HG03565 (cell line): Measurements from ENCODE around the gene STAM2.
"Not testable (repeated sequence)": the region's sequence is repeated elsewhere in the genome, so short reads cannot be mapped to it uniquely, and the experiment has no call there.

ENCODE experiments used
- ATAC-seq: cut with Tn5 transposase; IDR thresholded peaks from one replicate; pipeline ENCODE4 v1.9.1; 2021; ENCODE audit warnings: mild to moderate bottlenecking, moderate library complexity; ENCODE audit not compliant: unreplicated experiment

STAM2 gene

DNA sequence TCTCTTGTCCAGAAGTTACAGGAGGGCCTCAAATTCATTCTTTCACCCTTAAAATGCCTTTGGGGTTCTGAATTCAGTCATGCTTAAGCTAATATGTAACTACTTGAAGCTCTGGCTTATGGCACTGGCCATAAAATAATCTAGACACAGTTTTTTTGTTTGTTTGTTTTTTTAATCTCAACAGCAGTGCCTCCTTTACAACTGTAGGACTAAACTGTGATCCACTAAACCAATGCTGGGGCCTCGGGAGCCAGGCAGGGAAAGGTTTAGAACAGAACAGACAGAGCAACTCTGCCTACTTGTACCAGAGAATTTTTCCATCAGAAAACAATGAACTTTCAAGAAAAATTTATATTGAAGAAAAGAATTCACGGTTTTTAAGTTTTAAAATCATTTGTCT, 1.7 kb downstream of the STAM2 start:
- ATAC-seq: no peak

DNA sequence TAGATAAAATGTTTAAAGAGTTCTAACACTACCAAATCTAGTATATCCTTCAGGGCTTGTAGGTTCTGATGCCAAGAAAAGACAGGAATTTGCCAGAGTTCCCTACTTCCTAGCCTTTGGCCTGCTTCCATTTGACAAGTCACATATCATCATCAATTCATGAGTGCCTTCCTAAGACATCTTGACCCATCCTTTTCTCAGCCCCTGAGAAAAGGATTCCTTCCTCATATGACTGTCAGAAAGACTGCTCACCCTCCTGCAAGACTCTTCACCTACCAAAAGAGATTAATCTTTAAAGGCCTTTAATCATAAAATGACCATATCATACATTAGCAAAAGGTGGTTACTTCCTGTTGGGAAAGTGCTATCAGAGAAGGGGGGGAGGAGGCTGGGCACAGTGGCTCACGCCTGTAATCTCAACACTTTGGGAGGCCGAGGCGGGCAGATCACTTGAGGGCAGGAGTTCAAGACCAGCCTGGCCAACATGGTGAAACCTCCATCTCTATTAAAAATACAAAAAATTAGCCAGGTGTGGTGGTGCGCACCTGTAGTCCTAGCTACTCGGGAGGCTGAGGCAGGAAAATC, 3.3 kb downstream of the STAM2 start:
- not testable (repeated sequence) for ATAC-seq

DNA sequence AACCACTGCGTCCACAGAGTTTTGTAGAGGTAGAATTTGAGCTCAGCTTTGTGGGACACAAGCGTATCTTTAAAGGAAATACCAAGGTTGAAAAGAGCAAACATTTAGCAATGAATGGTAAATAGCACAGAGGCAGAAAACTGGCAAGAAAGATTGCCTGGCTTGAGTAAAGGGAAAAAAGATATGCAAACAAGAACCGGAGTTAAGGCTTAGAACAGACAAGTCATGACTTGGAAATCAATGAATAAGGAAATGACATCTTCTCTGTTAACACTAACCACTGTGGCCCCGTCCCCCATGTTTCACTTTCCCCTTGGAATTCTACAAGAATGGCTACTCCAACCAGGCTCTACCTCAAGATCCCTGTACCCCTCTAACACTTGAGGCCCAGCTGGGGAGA, 3.8 kb downstream of the STAM2 start:
- no peak for ATAC-seq

DNA sequence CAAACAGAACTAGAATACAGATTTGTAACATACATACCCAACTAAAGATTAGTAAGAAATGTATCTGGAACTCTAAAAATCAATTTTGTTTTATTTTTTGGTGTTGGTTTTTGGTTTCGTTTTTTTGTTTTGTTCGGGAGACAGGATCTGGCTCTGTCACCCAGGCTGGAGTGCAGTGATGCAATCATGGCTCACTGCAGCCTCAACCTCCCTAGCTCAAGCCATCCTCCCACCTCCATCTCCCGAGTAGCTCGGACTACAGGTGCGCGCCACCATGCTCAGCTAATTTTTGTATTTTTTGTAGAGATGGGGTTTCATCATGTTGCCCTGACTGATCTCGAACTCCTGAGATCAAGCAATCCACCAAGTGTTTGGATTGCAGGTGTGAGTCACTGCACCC, 6.4 kb downstream of the STAM2 start:
- ATAC-seq: not testable (repeated sequence)

DNA sequence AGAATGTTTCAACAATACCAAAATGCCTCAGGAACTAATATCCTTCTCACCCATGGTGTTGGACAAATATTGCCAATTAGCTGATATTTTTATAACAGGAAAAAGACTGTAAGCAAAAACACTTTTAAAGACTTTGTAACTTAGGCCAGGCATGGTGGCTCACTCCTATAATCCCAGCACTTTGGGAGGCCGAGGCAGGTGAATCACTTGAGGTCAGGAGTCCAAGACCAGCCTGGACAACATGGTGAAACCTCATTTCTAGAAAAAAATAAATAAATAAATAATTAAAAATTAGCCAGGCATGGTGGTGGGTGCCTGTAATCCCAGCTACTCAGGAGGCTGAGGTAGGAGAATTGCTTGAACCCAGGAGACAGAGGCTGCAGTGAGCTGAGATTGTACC, 8.1 kb downstream of the STAM2 start:
- not testable (repeated sequence) for ATAC-seq

DNA sequence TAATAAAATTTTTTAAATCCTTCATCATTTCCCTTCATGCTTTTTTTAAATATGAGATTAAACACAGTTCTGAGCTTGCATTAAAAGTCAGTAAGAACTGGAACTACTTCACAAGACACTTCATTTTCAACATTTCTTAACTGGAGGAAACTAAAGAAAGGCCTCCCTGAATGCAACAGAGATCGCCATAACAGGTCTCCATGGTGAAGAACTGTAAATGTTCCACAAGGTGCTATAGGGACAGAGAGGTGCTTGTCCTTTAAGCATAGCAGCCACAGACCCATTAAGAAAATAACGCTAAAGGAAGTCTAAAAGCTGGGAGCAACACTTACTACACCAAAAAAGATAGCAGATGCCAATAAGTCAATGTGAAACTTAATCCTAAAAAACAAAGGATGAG, 8.5 kb downstream of the STAM2 start:
- peak; percentile 21 for ATAC-seq

DNA sequence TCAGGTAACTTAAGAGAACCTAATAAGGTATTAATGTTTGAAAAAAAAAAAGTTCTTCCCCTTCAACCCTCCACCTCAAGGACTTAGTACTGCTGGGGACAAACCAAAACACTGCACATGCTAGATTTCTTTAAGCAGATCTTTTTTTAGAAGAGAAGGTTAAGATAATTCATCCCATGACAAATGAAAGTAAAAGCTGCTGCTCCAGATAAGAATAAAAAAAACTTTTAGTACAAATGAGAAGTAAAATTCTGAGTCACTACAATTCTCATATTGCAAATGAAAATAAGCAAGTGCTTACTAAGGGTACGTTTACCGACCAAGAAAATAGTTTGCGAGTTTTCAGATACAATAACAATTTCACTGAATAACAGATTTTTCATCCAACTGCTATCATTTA, 8.9 kb downstream of the STAM2 start:
- ATAC-seq: peak; percentile 82

DNA sequence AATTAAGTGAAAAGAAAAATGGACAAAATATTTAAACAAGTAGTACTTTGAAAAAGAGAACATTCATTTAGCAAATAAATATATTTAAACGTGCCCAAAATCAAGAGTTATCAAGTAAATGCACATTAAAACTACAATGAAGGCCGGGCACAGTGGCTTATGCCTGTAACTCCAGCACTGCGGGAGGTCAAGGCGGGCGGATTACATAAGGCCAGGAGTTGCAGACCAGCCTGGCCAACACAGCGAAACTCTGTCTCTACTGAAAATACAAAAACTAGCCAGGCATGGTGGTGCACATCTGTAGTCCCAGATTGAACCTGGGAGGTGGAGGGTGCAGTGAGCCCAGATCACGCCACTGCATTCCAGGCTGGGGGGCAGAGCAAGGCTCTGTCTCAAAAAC, 9.8 kb downstream of the STAM2 start:
- ATAC-seq: no peak

DNA sequence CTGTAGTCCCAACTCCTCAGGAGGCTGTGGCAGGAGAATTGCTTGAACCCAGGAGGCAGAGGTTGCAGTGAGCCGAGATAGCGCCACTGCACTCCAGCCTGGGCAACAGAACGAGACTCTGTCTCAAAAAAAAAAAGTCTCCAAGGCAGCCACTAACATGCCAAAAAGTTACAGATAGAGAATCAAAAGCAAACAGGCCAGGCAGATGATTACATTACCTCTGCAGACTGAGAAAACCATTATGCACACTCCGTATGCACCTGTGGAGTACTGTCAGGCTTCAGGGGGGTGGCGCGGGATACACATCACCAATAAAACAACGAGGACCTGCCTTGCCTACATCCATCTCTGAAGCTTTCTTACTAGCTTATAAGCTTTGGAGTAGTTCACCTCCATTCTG, 10.3 kb downstream of the STAM2 start:
- no peak for ATAC-seq

DNA sequence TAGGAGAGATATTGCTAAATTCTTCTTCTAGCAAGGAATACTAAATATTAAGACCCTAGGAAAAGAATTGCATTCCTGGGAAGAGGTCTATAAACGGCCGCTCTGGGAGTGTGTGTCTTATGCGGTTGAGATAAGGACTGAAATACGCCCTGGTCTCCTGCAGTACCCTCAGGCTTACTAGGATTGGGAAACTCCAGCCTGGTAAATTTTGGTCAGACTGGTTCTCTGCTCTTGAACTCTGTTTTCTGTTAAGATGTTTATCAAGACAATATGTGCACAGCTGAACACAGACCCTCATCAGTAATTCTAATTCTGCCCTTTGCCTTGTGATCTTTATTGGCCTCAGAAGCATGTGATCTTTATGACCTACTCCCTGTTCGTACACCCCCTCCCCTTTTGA, 11.9 kb downstream of the STAM2 start:
- not testable (repeated sequence) for ATAC-seq

DNA sequence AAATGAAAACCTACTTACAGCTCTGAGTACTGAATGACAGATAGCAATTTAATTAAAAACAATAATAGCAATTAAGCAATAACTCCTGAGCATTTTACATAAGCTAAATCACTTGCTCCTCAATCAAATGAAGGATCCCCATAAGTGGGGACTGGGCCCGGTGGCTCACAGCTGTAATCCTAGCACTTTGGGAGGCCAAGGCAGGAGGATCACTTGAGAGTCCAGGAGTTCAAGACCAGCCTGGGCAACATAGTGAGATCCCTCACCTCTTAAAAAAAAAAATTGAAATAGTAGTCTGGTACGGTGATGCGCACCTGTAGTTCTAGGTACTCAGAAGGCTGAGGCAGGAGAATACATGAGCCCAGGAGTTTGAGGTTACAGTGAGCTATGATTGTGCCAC, 13.4 kb downstream of the STAM2 start:
- no peak for ATAC-seq

DNA sequence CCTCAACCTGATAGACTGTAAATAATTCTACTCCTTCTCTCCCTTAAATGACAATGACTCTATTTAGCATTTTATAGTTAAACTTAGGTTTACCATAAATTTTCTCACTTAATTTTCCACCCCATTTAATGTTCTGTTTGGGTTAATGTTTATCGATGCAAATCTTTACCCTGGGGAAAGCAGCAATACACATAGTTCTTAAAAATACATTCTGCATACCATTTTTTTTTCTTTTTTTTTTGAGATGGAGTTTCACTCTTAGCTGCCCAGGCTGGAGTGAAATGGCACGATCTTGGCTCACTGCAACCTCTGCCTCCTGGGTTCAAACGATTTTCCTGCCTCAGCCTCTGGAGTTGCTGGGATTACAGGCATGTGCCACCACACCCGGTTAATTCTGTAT, 14.0 kb downstream of the STAM2 start:
- no peak for ATAC-seq

DNA sequence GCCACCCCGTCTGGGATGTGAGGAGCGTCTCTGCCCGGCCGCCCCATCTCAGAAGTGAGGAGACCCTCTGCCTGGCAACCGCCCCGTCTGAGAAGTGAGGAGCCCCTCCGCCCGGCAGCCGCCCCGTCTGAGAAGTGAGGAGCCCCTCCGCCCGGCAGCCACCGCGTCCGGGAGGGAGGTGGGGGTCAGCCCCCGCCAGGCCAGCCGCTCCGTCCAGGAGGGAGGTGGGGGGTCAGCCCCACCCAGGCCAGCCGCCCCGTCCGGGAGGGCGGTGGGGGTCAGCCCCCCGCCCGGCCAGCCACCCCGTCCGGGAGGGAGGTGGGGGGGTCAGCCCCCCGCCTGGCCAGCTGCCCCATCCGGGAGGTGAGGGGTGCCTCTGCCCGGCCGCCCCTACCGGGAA, 15.2 kb downstream of the STAM2 start:
- ATAC-seq: not testable (repeated sequence)

DNA sequence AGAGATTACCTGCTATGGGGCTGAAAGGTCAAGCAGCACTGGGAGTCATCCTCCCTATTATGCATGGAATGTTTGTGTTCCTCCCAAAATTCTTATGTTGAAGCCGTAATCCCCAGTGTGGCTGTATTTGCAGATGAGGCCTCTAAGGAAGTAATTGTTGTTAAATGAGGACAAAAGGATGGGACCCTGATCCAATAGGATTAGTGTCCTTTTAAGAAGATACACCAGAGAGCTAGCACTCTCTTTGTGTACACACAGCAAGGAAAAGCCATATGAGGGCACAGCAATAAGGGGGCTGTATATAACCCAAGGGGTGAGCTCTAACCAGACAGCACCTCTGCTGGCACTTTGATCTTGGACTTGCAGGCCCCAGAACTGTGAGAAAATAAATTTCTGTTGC, 18.3 kb downstream of the STAM2 start:
- no peak for ATAC-seq

DNA sequence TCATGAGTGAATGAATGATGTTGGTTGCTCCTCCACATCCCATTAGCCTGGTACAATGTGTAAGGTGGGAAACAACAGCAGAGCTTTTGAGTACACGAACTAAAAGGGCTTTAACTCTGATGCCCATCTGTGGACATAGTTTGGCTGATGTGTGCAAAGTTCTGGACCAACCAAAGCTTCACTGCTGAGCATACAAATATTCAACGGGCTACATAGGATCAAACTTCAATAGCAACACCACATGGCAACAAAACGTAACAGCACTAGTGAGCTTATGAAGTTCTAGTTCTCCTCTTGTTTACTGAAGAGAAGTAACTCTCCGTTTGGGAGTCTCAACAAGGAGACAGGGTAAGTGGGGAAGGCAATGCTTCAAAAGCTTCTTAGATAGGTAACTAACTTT, 20.4 kb downstream of the STAM2 start:
- ATAC-seq: no peak

DNA sequence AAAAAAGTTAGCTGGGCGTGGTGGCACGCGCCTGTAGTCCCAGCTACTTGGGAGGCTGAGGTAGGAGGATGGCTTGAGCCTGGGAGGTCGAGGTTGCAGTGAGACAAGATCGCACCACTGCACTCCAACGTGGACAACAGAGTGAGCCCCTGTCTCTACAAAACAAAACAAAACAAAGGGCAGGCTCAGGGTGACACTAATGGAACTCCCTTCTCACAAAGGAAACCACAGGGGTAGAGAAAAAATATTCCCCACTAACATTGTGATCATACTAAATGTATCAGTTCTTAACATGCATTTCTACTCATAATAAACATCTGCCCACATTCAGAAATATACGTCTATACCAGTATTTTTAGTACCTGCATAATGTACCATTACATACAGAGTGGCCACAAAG, 21.1 kb downstream of the STAM2 start:
- ATAC-seq: no peak

DNA sequence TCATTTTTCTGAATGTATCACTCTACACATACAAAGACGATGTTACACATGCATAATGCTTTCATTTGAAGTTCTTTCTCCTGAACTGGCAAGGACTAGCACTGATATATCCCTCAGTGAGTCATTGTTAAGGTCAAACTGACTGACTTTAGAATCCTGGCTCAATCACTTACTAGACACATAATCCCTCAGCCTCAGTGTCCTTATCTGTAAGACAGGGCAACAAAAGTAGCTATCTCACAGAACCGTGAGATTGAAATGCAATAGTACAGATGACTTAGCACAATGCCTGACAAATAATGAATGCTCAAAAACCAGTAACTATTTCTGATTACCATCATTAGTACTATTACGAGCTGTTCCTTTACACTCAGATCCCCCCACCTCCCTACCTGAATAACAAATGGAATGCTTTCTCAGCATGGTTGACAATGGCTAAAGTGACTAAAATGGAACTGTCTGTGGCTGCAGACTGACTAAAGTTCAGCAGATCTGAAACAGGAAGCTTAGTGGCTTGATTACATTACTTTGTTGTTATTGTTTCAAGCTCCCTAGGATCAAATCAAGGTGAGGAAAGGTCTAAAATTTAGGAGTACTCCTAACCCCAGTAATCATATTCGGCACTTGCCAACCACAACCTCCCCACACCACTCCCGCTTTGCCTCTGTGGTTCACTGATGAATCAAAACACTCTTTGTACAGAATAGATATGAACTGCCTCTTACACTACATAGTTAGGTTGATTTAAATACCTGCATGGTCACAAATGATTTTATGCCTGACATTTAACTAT, 40.9 kb downstream of the STAM2 start:
- peak; percentile 75 for ATAC-seq

DNA sequence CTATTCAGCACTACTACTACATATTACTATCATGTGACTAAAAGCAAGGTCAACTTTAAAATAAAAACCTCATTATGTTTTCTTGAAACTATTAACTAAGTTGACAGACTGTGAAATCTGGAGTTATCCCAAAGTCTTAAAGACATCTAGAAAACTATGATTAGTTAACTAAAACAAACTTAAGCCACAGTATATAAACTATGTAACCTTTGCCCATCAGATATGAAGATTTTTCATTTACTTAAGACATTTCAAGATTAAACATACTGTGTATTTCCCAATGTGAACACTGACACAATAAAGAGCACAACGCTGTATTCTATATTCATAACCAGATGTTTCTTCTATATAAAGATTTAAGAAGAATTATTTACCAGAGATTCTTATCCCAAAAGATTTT, 43.3 kb downstream of the STAM2 start:
- ATAC-seq: no peak

DNA sequence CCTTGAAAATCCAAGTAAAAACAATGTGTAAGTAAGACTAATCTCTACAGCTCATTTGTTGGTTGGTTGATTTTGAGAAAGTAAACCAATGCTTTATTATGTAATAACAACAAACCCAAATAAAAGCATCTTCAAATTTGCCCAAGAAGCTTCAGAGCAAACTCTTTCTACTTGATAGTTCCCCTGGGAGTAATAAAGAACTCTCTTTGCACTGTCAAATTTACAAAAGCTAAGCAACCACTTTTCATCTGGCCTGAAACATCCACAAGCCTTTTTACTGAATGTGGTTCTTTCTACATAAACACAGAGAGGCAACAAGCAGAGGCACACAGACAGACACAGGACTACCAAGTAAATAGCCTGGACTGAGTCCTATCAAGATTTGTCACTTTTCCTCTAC, 47.9 kb downstream of the STAM2 start:
- ATAC-seq: no peak

DNA sequence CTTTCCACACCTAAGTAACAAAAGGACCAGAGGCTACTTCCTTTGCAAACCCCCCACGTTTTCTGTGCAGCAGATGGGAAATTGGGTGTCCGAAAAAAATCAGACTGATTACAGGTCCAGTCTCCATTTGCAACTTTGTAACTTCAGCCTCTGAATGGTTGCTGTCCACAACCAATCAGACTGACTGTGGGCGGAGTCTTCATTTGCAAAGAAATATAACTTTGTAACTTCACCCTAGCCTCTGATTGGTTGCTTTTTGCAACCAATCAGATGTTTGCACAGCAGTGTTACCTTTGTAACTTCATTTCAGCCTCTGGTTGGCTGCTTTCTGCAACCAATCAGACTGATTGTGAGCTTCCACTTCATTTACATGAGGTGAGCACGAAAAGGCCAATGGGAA, 48.9 kb downstream of the STAM2 start:
- ATAC-seq: no peak

DNA sequence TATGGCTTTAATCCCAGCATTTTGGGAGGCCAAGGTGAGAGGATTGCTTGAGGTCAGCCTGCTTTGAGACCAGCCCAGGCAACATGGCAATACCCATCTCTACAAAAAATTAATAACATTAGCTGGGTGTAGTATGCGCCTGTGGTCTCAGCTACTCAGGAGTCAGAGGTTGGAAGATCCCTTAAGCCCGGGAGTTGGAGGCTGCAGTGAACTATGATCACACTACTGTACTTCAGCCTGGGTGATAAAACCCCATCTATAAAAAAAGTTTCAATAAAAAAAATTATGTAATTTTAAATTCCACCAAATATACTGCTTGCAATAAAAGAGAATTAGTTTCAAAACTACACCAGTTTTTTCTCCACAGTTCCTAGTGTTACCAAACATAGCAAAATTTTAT, 53.4 kb downstream of the STAM2 start:
- no peak for ATAC-seq

DNA sequence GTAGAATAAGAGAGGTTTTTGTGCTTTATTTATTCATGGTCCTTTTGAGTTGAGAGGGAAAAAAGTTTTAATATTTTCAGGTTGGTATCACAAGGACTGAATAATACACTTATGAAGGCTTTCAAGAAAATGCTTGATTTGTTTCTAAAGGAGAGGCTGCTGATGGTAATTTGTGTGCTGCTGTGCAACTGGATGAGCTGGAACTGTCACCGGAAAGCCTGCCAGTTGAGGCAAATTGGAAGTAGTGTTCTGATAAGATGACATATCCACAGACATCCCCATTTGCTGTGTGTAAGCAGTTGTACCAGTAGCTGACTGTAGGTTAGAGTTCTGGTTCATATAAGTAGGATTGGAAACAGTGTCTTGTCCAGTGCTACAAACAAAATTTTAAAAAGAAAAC, 55.1 kb downstream of the STAM2 start:
- ATAC-seq: no peak

DNA sequence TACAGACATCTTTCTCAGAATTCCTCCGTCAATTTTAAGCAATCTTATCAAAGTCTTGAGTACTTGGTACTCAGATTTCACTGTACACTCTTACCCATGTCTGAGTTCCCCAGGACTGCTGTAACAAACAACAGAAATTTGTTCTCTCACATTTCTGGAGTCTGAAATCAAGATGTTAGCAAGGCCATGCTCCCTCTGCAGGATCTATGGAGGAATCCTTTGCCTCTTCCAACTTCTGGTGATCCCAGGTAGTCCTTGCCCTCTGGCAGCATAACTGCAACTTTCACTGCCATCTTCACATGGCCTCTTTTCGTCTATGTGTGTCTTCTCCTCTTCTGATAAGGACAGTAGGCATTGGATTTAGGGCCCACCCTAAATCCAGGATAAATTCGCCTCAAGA, 59.6 kb downstream of the STAM2 start:
- ATAC-seq: no peak
